CD14-positive monocyte (primary cell): ENCODE measurements around the gene USO1. TPM values are rescaled to one million over a fixed set of nuclear protein-coding genes. Genes with fewer than 3 reads are reported as not detected.

Experiments
- DNase-seq, 3 donors: peaks; one replicate each; pipeline ENCODE4 v3.0.0-alpha.2; 2011 to 2022
- H2AFZ ChIP-seq: 2 replicates; pipeline ENCODE4 v1.6.0; 2012; ENCODE audit warnings: mild to moderate bottlenecking, low read depth, low read length, inconsistent platforms; ENCODE audit not compliant: insufficient read depth, poor library complexity, severe bottlenecking
- H3K27ac ChIP-seq, 2 donors: 1 replicate in 1 of 2; 2 replicates in 1 of 2; pipeline ENCODE4 v1.5.1; 2012 to 2013; ENCODE audit warnings: low read length in 2 of 2, control low read depth in 1 of 2, inconsistent platforms in 1 of 2, low read depth in 1 of 2, mild to moderate bottlenecking in 1 of 2
- H3K27me3 ChIP-seq, 2 donors: one replicate each; pipeline versions ENCODE4 v1.6.0 to v1.6.1; 2011 to 2013; ENCODE audit warnings: low read length in 2 of 2; ENCODE audit not compliant: control insufficient read depth in 2 of 2, insufficient read depth in 2 of 2
- H3K36me3 ChIP-seq, 2 donors: replicated peaks in 1 of 2; 1 replicate in 1 of 2; 2 replicates in 1 of 2; pipeline versions ENCODE4 v1.5.1 to v1.6.1; 2012 to 2013; ENCODE audit warnings: low read length in 2 of 2, control low read depth in 1 of 2, inconsistent platforms in 1 of 2, mild to moderate bottlenecking in 1 of 2; ENCODE audit not compliant: insufficient read depth in 2 of 2, control insufficient read depth in 1 of 2
- H3K4me1 ChIP-seq, 2 donors: 1 replicate in 1 of 2; 2 replicates in 1 of 2; pipeline versions ENCODE4 v1.5.1 to v1.6.1; 2012 to 2013; ENCODE audit warnings: low read length in 2 of 2, control low read depth in 1 of 2, inconsistent platforms in 1 of 2, mild to moderate bottlenecking in 1 of 2, moderate library complexity in 1 of 2; ENCODE audit not compliant: insufficient read depth in 2 of 2, control insufficient read depth in 1 of 2
- H3K4me2 ChIP-seq: replicated peaks from 2 replicates; pipeline ENCODE3; 2012; ENCODE audit warnings: low read length, moderate library complexity, mild to moderate bottlenecking; ENCODE audit not compliant: poor library complexity, severe bottlenecking; ENCODE audit errors: extremely low read depth
- H3K4me3 ChIP-seq, 3 experiments: fragments of 200-600 bp in 1 of 3; sonication (generic) in 1 of 3; replicated peaks in 1 of 3; 1 replicate in 2 of 3; 2 replicates in 1 of 3; pipeline ENCODE4 v1.5.1; 2011 to 2013; ENCODE audit warnings: low read length in 3 of 3, mild to moderate bottlenecking in 3 of 3, control low read depth in 2 of 3, low read depth in 2 of 3, inconsistent platforms in 1 of 3, moderate library complexity in 1 of 3
- H3K79me2 ChIP-seq: 2 replicates; pipeline ENCODE4 v1.6.0; 2012; ENCODE audit warnings: mild to moderate bottlenecking, control low read depth, inconsistent platforms, low read length, moderate library complexity; ENCODE audit not compliant: insufficient read depth
- H3K9ac ChIP-seq: 2 replicates; pipeline ENCODE4 v1.6.0; 2017; ENCODE audit warnings: low read length, mild to moderate bottlenecking; ENCODE audit not compliant: insufficient read depth, poor library complexity, severe bottlenecking
- H3K9me3 ChIP-seq, 2 donors: replicated peaks in 1 of 2; 1 replicate in 1 of 2; 2 replicates in 1 of 2; pipeline versions ENCODE4 v1.5.1 to v1.6.1; 2012 to 2013; ENCODE audit warnings: low read length in 2 of 2, control low read depth in 1 of 2; ENCODE audit not compliant: control insufficient read depth in 1 of 2, insufficient read depth in 1 of 2
- H4K20me1 ChIP-seq: 2 replicates; pipeline ENCODE4 v1.6.0; 2012; ENCODE audit warnings: mild to moderate bottlenecking, low read length, control low read depth, moderate library complexity; ENCODE audit not compliant: insufficient read depth
- H3K27ac Mint-ChIP-seq, 7 donors: one replicate each; pipeline ENCODE4 v1.8.0; 2020; ENCODE audit warnings: mild to moderate bottlenecking in 7 of 7, mixed read lengths in 7 of 7, moderate library complexity in 6 of 7, inconsistent platforms in 2 of 7
- H3K27me3 Mint-ChIP-seq, 3 donors: one replicate each; pipeline ENCODE4 v1.8.0; 2021 to 2022; ENCODE audit warnings: low read depth in 3 of 3, mild to moderate bottlenecking in 3 of 3, mixed read lengths in 3 of 3, moderate library complexity in 3 of 3, inconsistent platforms in 1 of 3
- H3K36me3 Mint-ChIP-seq, 2 donors: one replicate each; pipeline ENCODE4 v1.8.0; 2020; ENCODE audit warnings: mixed read lengths in 2 of 2, inconsistent platforms in 1 of 2, mild to moderate bottlenecking in 1 of 2
- H3K4me1 Mint-ChIP-seq: one replicate; pipeline ENCODE4 v1.8.0; 2020; ENCODE audit warnings: mild to moderate bottlenecking, mixed read lengths
- H3K4me3 Mint-ChIP-seq, 2 donors: one replicate each; pipeline ENCODE4 v1.8.0; 2020; ENCODE audit warnings: mild to moderate bottlenecking in 2 of 2, mixed read lengths in 2 of 2, moderate library complexity in 1 of 2
- H3K9me3 Mint-ChIP-seq, 7 donors: one replicate each; pipeline ENCODE4 v1.8.0; 2020 to 2022; ENCODE audit warnings: mixed read lengths in 7 of 7, mild to moderate bottlenecking in 6 of 7, moderate library complexity in 6 of 7, inconsistent platforms in 2 of 7
- WGBS: methylation state at CpG from one replicate; pipeline ENCODE4 v1.1.5; 2013; ENCODE audit warnings: missing lambda C conversion rate; ENCODE audit not compliant: insufficient coverage; 5-methylcytosine and 5-hydroxymethylcytosine counted together
- intact Hi-C, 2 donors: fragments of 100-400 bp; cut with micrococcal nuclease; formaldehyde crosslinking; loops; one replicate each; pipeline versions ENCODE4 v1.15.0 to v1.15.1; 2023
- polyA plus RNA-seq, 3 donors: library from polyadenylated mRNA; depleted of rRNA in 1 of 3; unstranded in 2 of 3; stranded (reverse) in 1 of 3; fragments of 300-500 nt in 2 of 3; fragments of >200 nt in 1 of 3; fragmentation: Illumina TruSeq in 2 of 3; gene quantifications; 1 replicate in 2 of 3; 2 replicates in 1 of 3; pipeline ENCODE4 v1.2.3, GENCODE V29; 2012 to 2021
- TF ChIP-seq, protein P1 (sequence below): fragments of 200-600 bp; IDR thresholded peaks from one replicate; pipeline ENCODE4 v1.8.0; 2022; ENCODE audit warnings: antibody characterized with exemption, mild to moderate bottlenecking

USO1 gene
- polyA plus RNA-seq, 3 donors: 15.4 to 26.9 (median 17.5) TPM

GRCh38 chr4:75717408-75717807 is 7.0 kb upstream of the USO1 start:
- H3K4me3 Mint-ChIP-seq: no peak overlapping the region
- TF ChIP-seq, protein P1, sequence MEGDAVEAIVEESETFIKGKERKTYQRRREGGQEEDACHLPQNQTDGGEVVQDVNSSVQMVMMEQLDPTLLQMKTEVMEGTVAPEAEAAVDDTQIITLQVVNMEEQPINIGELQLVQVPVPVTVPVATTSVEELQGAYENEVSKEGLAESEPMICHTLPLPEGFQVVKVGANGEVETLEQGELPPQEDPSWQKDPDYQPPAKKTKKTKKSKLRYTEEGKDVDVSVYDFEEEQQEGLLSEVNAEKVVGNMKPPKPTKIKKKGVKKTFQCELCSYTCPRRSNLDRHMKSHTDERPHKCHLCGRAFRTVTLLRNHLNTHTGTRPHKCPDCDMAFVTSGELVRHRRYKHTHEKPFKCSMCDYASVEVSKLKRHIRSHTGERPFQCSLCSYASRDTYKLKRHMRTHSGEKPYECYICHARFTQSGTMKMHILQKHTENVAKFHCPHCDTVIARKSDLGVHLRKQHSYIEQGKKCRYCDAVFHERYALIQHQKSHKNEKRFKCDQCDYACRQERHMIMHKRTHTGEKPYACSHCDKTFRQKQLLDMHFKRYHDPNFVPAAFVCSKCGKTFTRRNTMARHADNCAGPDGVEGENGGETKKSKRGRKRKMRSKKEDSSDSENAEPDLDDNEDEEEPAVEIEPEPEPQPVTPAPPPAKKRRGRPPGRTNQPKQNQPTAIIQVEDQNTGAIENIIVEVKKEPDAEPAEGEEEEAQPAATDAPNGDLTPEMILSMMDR: no peak
- no peak overlapping the region for H3K27ac ChIP-seq
- H3K4me1 Mint-ChIP-seq: peaks cover 16% of the 10 kb centered on the region
- DNase-seq: no peak
- no peak overlapping the region for H3K27ac Mint-ChIP-seq
- H3K27me3 Mint-ChIP-seq: no peaks in the 10 kb centered on the region
- no CpG with 5 or more reads among the region's 1 CpG for WGBS
- H3K4me1 ChIP-seq: no peaks in the 10 kb centered on the region
- H3K9me3 Mint-ChIP-seq: no peaks in the 10 kb centered on the region
- no peaks in the 10 kb centered on the region for H3K27me3 ChIP-seq
- no peaks in the 10 kb centered on the region for H3K9me3 ChIP-seq
- H3K79me2 ChIP-seq: no peaks in the 10 kb centered on the region
- intact Hi-C loops: no loop called here
- no peak overlapping the region for H3K9ac ChIP-seq
- no peaks in the 10 kb centered on the region for H3K36me3 ChIP-seq
- no peaks in the 10 kb centered on the region for H4K20me1 ChIP-seq
- H3K36me3 Mint-ChIP-seq: peaks cover 0 to 3% of the 10 kb centered on the region in 2 donors
- no peak overlapping the region for H3K4me2 ChIP-seq
- no peak overlapping the region for H2AFZ ChIP-seq
- H3K4me3 ChIP-seq: no peak overlapping the region

GRCh38 chr4:75718529-75718928 is 5.8 kb upstream of the USO1 start:
- H3K9ac ChIP-seq: no peak overlapping the region
- H3K4me3 Mint-ChIP-seq: no peak overlapping the region

More at GRCh38 chr4:75718529-75718928, 5.8 kb upstream of the USO1 start:
- H3K36me3 Mint-ChIP-seq: peaks cover 0 to 3% of the 10 kb centered on the region in 2 donors
- no peaks in the 10 kb centered on the region for H3K9me3 Mint-ChIP-seq
- Histone ChIP-seq H3K4me3 (no peak overlapping the region), H4K20me1 (no peaks in the 10 kb centered on the region), H3K27ac (no peak overlapping the region), H3K4me1 (peaks cover 6 to 8% of the 10 kb centered on the region in 2 donors), H3K27me3 (no peaks in the 10 kb centered on the region), H3K9me3 (no peaks in the 10 kb centered on the region), H3K4me2 (no peak overlapping the region), H3K79me2 (no peaks in the 10 kb centered on the region), H3K36me3 (no peaks in the 10 kb centered on the region), H2AFZ (no peak overlapping the region)
- 100% methylated on average over 2 of the region's 2 CpGs for WGBS
- H3K4me1 Mint-ChIP-seq: peaks cover 25% of the 10 kb centered on the region
- DNase-seq: no peak
- TF ChIP-seq, protein P1: no peak
- peaks cover 0 to 3% (median 0%) of the 10 kb centered on the region in 3 donors for H3K27me3 Mint-ChIP-seq
- H3K27ac Mint-ChIP-seq: no peak overlapping the region
- intact Hi-C loops: no loop called here
